GM19324 (cell line): Measurements from ENCODE around the gene CRK.
A peak's percentile ranks its signal among the peaks of the same experiment; 100 is the strongest.

ENCODE experiments used
- ATAC-seq: cut with Tn5 transposase; IDR thresholded peaks from one replicate; pipeline ENCODE4 v1.9.1; 2021; ENCODE audit warnings: mild to moderate bottlenecking, moderate library complexity; ENCODE audit not compliant: unreplicated experiment, low FRiP score

Gene CRK

DNA sequence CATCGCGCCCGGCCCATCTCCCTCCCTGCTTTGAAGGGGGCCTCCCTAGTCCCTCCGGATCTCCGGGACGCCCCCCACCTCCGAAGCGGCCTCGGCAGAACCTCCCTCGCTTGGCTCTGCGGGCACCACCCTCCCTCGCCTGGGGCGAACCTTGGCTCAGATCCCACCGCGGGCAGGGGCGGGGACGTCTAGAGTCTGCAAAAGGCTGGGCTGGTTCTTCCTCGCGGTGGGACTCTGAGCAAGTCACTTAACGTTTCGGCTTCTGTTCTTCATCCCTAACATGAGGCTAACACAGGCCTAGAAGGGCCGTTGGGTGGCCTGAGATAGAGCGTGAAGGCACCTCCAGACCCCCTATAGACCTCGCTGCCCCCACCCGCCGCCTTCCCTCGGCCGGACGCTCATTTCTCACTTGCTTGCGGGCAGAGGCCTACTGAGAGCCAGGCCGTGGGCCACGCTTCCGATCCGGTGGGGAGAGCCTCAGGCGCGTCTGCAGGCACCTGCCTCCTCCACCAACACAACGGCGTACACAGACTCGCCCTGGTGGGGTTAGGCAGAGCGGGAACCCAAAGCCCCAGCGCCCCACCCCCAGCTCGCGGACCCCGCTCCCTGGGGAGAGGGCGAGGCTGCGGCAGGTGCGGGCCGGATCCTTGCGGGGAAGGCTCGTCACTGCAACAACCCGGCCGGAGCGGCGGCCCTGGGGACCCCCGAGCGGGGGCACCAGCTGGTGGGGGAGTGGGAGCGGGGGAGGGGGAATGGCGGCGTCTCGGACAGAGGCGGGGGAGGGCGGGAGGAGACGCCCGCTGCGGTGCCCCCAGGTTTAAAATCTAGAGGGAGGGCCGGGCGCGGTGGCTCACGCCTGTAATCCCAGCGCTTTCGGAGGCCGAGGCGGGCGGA is 31.0 kb upstream of the CRK start:
- ATAC-seq: no peak

DNA sequence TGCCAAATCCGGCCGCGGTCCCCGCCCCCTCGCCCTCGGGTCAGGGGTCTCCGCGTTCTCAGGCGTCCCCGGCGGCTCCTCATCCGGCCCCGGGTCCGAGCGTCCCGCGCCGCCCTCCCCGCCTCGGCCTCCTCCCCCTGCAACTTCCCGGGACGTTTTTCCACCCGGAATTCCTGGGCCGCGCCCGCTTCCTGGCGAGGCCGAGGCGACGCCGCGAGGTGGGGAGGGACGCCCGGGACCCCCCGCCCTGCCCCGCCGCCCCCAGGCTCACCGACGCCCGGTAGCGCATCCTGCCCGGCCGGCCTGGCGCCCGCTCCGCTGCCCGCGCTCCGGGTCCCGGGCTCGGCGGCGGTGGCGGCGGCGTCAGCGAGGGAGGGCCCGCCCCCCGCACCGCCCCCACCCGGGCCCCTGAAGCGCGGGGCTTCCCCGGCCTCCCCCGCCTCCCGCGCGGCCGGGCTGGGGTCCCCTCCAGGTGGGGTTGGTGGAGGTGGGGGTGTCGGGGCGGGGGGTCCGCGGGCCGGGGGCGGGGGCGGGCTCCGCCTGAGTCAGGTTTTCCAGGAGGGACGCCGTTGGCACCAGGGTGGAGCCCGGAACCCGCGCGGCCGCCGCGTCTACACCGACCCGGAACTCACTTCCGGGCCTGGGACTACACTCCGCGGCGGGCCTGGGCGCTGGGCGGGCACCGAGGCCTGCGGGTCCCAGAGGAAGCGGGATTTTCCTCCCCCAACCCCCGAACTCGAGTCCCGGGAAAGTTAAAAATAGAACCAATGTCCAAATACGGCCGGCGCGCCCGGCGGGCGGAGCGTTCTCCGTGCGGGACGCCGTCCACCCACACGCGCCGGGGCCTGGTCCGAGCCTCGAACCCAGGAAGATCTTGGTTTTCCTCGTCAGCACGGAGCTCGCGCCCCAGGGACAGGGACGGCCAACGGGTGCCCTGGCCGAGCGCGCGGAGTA is 29.7 kb upstream of the CRK start:
- no peak for ATAC-seq

DNA sequence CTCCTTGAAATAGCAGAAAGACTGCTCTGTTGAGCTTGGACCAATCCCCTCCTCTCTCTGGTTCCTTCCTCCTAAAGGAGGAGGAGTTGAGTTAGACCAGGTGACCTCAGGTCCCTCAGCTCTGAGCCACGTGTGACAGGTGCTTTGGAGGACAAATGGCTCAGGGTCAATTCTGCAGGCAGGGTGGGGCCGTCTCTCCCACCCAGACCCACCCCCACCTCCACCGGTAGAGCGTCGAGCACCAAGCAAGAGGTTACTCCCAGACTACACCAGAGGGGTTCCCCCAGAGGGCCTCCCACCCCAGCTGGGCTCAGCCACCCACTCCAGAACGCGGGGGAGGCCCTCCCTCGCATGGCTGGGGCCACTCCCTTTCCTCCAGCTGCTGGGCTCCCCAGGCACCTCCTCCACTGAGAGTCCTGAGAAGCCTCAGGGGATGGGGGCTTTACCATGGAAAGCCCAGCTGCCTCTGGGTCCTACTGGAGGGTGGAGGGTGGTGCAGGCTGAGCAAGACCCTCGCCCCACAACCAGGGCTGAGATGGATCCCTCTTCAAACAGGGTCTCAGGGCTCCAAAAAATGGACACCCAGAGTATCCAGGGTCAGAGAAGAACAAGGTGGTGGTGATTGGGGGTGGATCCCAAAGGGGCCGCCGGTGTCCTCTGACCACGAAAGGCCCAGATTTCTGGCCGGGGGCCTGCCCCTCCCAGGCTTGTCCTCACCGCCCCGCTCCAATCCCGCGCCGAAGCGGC is 28.8 kb upstream of the CRK start:
- peak; percentile 29 for ATAC-seq

DNA sequence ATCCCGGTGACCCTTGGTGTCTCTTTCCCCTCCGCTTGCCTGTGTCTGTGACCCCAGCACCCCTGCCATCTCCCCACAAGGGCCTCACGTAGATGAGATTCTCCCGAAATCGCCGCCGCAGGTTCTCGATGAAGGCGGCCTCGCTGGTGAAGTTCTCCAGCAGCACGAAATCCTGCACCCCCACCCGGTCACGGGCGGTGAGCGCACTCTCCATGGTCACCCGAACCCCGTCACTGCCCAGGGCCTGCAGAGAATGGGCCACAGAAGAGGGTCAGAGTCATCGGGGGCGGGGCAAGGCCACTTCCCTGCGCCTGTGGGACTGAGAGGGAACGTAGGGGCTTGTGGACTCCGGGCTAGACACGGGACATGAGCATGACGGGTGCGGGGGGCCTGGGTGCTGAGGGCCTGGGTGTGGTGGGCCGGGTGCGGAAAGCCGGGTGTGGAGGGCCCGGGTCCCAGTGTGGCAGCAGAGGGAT is 28.1 kb upstream of the CRK start:
- no peak for ATAC-seq

DNA sequence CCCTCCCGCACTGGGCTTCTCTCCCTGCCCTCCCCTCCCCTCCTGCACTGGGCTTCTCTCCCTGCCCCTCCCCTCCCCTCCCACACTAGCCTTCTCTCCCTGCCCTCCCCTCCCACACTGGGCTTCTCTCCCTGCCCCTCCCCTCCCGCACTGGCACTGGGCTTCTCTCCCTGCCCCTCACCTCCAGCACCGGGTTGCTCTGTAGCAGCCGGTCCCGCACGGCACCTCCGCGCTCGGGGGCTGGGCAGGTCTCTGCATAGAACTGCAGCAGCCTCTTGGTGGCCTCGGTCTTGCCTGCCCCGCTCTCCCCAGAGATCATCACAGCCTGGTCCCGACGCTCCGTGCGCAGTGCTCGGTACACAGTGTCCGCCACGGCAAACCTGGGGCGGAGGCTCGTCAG is 26.6 kb upstream of the CRK start:
- no peak for ATAC-seq

DNA sequence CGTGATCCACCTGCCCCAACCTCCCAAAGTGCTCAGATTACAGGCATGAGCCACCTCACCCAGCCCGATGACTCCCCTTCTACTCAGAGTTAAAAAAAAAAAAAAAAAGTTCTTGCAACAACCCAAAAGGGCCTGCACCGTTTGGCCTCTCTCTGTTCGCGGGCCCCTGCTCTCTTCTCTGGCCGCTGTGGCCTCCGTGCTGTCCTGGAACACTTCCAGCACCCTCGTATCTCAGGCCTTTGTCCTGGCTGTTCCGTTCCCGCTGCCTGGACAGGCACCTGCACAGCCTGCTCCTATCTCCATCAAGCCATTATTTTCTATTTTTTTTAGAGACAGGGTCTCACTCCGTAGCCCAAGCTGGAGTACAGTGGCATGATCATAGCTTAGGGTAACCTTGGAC is 25.7 kb upstream of the CRK start:
- no peak for ATAC-seq

DNA sequence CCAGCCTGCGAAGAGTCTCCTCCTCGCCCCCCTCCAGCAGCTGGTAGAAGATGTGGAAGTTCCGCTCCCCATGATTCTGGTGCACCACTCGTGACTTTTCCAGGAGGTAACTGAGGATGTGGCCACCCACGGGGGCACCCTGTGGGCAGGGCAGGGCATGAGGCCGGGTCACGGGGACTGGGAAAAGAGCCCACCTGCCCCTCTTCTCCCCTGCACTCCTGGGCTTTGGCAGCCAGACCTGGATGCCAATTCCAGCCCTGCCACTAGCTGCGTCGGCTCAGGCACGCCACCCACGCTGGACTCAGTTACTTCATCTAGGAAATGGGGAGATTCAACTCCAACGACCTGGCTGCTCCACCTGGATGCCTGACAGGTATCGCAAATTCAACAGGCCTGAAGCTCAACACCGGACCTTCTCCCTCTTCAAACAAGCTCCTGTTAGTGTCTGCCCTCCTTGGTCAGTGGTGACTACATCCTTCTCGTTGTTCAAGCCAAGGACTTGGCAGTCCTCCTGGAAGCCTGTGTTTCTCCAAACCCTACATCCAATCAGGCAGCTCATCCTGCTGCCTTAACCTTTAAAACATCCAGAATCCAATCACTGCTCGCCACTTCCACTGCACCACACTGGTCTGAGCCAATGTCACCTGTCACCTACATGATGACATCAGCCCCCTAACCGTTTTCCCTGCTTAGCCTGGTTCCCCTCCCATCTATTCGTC is 24.9 kb upstream of the CRK start:
- no peak for ATAC-seq

DNA sequence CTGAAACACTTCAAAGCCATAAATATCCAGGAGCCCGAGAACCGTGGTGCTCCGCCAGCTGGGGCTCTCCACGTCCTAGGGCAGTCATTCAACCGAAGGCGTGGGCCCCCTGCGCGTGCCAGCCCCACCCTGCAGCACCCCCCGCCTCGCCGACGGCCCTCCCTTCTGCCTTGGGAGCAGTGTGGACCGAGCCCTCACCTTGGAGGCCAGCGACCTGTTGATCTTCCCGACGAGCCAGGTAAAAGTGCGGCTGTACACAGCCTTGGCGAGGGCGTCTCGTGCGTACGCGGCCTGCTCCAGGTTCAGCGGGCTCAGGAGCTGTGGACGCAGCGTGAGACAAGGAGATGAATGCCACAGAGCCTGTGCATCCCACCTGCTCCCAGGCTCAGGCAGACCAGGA is 22.4 kb upstream of the CRK start:
- no peak for ATAC-seq

DNA sequence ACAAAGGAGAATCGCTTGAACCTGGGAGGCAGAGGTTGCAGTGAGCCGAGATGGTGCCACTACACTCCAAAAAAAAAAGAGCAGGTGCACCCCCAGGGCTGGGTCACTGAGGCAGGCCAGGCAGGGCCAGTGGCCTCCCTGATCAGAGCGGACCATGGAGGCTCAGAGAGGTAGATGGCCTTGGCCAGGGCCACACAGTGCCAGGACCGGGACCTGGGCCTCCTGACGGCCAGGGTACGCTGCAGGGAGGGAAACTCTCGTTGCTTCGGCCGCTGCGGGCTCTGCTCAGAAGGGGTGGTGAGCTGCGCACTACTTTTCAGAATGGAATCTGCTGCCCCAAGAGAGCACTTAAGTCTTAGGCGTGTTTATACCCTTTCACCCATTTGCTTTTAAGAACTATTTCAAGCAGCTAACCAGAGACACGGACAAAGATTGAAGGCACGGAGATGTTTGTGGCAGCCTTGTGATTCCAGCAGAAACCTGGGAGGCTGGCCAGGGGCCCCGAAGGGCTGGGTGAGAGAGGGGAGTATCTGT is 19.4 kb upstream of the CRK start:
- no peak for ATAC-seq

DNA sequence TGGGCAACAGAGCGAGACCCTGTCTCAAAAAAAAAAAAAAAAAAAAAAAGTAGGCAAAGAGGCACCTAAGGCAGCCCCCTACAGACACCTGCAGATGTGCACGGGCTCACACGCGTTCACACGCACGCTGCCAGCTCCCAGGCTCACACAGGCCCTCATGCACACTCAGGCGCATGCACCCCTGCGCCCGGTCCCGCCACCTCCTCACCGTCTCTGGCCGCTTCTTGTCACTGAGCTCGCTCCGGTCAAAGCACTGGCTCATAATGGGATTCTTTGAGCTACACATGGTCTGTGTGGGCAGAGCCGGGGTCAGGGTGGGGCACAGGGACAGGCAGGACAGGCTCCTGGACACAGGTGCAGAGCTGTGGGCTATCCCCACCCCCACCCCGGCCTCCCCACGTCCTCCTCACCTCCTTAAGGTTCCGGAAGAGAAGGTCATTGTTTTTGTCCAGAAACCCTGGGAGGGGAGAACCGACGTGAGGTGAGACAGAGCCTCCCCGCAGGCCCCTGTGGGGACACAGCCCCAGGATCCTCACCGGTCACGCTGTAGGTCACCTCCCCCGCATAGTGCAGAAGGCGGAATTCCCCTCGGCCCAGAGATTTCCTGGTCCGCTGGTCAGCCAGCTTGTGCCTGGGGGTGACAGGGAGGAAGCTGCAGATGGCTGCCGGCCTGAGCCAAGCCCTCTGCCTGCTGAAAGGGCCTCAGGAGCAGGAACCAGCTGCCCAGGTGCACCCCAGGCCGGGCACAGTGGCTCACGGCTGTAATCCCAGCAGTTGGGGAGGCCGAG is 18.6 kb upstream of the CRK start:
- ATAC-seq: no peak

DNA sequence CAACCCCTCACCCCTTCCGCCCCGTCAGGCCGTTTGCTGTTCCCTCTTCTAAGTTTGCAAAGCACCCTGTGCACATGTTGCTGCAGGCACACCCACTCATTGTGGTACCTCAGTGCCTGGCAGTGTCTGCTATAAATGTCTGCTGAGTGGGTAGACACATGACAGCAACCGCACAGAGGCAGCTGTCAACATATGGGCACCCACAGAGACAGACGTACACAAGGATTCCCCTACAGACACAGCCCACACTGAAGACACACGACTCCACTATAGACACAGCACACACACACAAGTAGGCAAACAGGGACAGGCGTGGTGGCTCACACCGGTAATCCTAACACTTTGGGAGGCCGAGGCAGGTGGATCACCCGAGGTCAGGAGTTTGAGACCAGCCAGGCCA is 17.8 kb upstream of the CRK start:
- no peak for ATAC-seq

DNA sequence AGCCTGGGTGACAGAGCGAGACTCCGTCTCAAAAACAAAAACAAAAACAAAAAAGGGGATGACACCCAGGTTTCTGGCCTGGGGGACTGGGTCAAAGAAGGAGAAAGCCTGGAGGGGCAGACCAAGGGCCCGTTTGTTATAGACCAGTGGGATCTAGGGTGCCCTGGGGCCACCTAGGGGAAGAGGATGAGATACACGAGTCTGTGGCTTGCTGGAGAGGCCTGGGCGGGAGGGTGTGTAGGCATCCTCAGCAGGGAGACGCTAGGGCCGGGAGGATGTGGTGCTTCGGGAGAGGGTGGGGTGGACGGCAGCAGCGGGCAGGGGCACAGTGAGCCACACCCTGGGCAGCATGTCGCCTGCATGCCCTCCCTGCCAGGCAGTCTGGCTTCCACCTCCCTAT is 17.1 kb upstream of the CRK start:
- no peak for ATAC-seq

DNA sequence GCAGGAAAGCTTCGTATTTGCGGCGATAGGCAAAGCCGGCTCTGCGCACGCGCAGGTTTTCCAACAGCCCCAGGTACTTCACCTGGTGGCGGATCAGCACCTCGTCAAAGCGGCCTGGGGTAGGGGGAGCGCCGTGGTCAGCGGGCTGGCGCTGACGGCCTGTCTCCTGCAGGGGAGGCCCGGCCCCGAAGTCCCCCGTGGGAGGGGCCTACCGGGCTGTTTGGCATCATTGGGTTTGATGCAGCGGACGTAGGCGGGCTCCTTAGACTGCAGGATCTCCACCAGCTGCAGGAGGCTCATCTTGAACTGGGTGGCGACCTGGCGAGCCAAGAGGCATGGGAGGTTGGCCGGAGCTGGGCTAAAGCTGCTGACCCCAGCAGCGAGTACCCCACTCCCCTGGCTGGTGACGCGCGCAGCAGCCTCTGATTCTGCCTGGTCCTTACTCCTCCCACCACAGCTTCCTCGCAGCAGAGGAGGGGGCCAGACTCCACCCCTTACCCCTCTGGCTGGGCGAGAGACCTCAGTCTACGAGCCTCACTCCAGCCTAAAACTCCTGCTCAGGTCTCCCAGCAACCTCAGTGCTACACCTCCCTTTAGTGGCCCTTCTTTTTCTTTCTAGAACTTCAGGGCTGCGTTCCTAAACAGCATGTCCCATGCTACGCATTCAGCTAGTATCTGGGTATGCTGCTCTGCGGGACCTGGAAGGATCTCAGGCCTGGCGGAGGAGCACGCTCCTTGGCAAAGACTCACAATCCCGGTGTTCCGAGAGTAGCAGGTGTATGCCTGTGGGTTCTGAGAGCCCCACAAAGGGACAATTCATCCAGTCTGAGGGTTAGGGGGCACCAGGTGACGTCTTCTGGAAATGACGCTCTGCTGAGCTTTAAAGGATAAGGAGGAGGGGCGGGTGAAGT is 16.1 kb upstream of the CRK start:
- no peak for ATAC-seq

DNA sequence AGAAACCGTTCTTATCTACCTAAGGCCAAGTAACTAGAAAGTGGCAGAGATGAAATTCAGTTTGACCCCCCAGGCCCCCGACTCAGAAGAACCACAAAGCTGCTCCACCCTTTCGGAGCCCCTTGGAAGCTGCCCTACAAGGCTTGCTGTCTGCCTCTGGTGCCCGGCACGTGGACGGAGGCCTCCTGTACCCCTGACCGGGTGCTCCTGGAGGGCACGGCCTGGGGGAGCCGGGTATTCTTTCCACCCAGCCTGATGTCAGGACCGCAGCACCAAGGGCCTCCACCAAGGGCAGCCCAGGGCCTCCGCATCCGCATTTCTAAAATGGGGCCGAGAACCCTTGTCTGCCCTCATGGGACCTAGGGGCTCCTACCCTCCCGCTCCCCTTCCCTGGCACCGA is 15.5 kb upstream of the CRK start:
- ATAC-seq: no peak

DNA sequence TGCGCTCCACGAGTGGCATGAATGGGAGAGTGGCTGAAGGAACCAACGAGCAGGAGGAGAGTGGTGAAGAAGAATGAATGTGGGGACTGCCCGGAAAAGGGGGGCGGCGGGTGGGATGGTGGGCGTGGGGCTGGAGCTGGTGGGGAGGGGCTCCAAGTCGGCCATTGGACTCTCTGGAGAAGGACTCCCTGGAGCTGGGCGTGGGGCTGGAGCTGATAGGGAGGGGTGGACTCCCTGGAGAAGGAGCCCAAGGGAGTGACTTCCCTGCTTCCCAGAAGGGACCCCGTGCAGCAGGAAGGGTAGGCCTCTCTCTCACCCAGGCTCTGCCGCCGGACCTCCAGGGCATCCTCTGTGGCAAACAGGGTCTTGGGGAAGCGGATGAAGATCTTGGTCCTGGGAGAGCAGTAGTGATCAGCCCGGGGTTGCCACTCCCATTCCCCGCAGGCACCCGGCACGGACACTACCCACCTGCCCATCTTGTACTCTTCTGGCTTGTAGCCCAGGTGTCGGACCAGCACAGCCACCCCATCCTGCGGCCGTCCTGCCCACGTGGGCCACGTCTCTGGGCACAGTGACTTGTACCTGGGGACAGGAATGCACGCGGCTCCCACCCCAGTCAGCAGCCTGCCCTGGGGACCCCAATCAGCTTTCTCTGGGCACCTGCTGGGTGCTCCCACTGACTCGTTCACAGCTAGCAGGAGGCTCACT is 14.9 kb upstream of the CRK start:
- ATAC-seq: no peak

DNA sequence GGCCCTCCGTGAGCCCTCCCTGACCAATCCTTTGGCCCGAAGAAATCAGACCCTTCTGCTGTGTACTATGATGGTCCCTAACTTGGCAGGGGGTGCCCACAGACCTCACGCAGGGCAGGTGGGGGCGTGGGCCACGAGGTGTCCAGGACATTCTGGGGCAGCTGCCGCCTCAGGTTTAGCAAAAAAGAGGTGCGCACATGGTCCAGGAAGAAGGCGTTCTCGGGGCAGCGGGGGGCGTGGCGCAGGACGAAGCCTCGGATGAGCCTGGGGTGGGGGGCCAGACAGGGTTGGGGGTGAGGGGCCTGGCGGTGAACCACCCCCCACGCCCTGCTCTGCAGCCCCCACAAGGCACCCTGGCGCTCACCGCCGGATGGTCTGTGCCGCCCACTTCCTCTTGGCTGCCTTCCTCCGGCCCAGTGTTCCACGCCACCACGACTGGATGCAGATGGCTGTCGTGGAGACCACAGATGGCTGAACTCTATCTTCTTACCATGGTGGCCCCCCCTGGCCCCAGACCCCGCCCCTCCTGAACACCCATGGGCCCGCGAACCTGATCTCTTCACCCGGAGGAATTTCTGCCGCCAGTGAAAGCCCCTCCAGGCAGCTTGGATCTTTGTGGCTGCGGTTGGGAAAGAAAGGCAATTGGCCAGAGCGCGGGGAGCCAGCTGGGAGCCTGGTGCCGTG is 14.2 kb upstream of the CRK start:
- ATAC-seq: no peak
